ENCODE measurements around the gene PPP6R1.

PPP6R1 gene

GRCh38 chr19:55244004-55244680 is 14.7 kb downstream of the PPP6R1 start:
- no peak for DNase-seq (ENCODE audit: low read depth)

GRCh38 chr19:55242517-55242916 is 16.3 kb downstream of the PPP6R1 start:
- DNase-seq (ENCODE audit: low read depth), result no peak

GRCh38 chr19:55241935-55242464 is 16.8 kb downstream of the PPP6R1 start:
- DNase-seq (ENCODE audit: low read depth), result no peak

DNA sequence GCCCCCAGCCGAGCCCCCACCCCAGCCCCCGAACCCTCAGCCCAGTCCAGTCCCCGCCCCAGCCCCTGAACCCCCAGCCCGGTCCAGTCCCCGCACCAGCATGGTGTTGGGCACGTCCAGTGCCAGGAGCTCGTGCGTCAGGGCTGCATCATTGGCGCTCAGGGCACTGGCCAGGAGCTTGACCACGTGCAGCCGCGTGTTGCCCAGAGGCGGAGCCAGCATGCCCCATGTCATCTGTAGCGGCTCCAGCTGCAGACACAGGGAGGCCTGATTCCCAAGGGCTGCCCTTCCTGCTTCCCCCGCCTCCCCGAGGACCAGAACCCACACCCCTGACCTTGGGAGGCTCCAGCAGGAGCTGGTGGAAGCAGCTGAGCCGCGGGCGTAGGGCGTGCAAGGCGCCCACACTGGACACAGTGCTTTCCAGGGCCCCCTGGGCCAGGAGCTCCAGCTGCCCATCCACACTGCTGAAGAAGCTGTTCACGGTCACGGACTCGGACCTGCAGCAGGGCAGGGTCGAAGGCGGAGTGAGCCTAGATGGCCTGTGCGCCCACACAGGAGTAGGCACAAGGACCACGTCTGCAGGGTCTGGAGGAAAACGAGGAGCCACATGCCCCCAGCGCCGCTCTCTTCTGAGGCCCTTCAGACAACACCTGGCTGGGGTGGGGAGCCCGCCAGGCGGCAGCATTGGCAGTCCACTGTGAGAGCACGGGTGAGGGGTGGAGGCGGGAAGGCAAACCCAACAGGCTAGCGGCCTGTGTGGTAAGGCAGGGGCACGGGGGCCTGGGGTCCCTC is 17.5 kb downstream of the PPP6R1 start:
- DNase-seq (ENCODE audit: low read depth), result no peak

DNA sequence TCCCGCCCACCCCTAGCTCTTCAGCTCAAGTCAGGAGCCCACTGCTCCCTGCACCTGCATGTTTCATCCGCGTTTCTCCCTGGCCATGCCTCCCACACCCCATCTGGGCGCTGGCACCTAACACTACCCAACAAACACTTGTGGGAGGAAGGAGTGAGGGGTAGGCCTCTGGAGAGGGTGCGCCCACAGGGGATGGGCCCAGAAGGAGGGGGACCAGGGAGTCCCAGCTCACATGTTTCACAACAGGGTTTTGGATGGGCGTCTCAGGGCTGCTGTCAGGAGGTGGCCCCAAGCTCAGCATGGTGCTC is 18.1 kb downstream of the PPP6R1 start:
- DNase-seq (ENCODE audit: low read depth), result no peak

DNA sequence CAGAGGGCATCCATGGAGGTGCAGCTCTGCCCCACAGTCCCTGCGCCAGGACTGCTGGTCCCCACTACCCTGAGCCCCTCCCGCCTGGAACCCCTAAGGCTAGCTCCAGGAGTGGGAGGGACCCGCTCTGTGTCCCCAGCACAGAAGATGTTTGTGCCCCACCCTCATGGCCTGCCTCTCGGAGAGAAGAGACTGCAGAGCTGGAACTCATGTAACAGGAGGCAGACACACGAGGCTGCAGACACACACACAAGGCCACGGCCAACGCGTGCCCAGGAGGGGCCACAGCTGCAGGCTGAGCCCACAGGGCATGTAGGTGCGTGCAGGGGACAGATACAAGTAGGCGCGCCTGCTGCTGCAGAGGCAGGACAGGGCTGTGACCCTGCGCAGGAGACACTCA is 19.8 kb downstream of the PPP6R1 start:
- DNase-seq (ENCODE audit: low read depth), result no peak

- DNase-seq (ENCODE audit: low read depth), result no peak
Measured at GRCh38 chr19:55238030-55238429, 20.8 kb downstream of the PPP6R1 start.

GRCh38 chr19:55232986-55233385 is 25.8 kb downstream of the PPP6R1 start:
- no peak for DNase-seq (ENCODE audit: low read depth)

DNA sequence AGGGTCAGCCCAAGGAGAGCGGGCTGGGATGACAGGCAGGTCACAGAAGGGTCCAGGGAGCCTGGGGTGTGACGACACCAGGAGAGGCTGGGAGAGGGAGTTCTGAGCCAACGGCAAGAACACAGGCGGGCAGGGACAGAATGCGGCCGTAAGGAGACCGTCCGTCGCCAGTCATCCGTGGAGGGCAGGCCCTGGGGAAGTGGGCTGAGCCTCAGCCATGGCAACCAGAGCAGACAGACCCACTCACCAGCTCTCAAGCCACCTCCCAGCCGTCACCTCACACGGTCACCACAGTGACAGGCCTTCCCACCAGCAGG is 26.6 kb downstream of the PPP6R1 start:
- DNase-seq (ENCODE audit: low read depth), result no peak

DNA sequence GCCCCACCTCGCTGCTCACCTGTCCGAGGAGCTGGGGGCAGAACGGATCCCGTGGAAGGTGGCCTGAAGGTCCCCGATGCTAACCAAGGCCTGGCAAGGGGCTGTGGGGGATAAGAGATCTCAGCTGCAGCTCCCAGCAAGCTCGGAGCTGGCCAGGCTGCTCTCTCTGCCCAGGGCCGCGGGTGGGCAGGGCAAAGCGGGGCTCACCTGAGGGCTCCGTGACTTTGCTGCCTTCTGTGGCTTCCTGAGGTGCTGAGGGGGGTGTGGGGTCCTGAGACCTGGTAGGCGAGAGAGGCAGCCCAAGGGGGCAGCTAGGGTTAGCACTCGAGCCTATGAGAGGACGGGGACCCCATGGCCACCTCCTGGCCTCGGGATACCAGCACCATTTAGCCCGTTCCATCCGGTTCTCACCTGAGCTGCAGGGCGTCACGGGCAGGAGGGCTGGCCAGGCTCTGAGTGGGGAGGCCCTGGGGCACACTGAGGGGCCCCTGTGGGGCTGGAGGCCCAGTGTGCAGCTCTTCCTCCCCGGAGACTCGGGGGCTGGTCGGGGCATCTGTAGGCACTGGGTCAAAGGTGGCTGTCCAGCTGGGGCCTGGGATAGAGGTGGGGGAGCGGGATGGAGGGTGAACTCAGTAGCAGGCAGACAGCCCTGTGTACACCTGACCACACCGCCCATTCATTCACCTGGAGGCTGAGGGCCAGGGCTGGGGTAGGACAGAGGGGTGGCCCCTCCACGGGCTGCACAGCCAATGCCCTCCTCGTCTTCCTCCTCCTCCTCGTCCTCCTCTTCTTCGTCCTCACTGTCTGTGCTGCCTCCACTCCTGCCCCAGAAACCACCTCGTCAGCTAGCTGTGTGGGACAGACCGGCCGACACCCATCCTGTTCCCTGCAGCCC is 27.2 kb downstream of the PPP6R1 start:
- DNase-seq (ENCODE audit: low read depth), result no peak

DNA sequence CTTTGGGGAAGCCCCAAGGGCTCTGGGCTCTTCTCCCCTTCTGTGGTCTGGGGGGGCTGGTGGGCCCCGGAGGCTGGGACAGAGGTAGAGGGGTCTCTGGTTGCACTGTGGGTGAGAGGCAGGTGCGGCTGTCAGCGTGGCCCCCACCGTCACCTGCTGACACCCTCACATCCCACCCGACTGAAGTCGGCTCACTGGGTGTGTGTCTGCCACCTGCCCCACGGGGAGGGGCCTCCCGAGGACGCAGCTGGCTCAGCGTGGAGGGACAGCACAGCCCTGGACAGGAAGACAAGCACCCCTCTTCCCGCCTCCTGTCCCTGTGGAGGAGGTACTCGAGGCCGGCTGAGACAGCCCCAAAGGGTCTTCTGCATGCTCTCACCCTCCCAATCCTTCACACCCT is 28.0 kb downstream of the PPP6R1 start:
- no peak for DNase-seq (ENCODE audit: low read depth)

DNA sequence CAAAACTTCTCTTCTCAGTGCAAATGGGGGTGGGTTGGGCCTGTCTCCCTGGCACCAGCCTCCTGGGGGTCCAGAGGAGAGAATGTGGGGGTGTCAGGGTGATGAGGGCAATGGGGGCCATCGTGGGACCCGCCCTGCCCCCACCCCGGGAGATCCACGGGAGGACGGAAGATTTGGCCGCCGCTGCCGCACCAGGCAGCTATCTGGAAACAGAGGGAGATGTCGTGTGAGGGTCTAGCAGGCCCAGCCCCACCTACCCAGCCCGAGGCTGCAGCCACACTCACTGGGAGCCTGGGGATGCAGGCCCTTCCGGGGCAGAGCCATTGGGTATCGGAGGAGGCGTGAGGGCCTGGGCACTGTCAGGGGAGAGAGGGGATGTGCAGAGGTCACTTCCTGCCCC is 28.5 kb downstream of the PPP6R1 start:
- no peak for DNase-seq (ENCODE audit: low read depth)

GRCh38 chr19:55229789-55230182 is 29.0 kb downstream of the PPP6R1 start:
- DNase-seq (ENCODE audit: low read depth), result no peak

- DNase-seq (ENCODE audit: low read depth), result no peak
Measured at GRCh38 chr19:55229145-55229788, 29.6 kb downstream of the PPP6R1 start.

DNA sequence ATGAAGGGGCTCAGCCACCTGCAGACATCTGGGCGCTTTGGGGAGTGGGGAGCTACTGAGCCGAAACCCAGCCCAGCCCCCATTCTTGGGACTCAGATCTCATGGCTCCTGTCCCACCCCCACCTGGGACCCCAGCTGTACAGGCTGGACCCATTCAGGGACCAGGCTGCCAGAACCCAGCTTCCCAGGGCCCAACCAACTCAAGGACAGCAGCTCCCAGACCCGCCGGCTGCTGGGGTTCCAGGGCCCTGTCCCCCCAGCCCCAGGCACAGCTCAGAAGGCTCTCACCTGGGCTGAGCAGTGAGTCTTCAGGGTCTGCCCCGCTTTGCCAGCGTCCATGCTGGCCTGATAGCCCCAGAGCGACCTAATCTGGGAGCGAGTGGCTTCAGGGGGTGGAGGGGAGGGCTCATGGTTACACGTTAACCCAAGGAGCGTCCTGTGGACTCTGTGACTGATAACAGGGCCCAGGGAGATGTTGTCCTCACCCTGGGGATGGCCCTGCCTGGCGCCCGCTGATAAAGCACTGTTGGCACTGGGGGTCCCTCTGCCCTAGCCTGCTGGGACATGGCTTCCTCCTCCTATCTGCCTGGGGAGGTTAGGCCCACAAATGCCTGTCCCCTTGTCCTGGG is 30.3 kb downstream of the PPP6R1 start, which contains the start of gene TMEM86B:
Gene TMEM86B (minus strand): TSS at position 361 of the 629 bp plus-strand sequence. CDS start 22 bp downstream, at position 339.
- DNase-seq (ENCODE audit: low read depth), result no peak

- no peak for DNase-seq (ENCODE audit: low read depth)
Measured at GRCh38 chr19:55228015-55228391, 30.8 kb downstream of the PPP6R1 start.

GRCh38 chr19:55227241-55228014 is 31.4 kb downstream of the PPP6R1 start:
- DNase-seq (ENCODE audit: low read depth), result no peak

DNA sequence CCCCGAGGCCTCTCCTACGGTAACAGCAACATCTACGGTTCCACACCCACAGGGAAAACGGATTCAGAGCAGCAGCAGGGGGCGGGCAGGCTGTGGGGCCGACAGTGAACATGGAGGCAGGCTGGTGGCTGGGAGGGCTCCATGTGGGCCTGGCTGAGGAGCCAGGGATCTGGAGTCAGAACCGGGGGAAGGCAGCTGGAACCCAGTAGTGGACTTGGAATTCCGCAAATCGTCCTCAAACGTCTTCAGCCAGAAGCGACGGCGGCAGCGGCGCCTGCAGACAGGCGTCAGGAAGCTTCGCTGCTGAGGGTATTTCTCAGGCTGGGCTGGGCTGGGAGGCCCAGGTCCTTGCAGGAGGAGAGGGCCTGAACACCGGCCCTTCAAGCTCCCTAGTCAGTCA is 32.0 kb downstream of the PPP6R1 start:
- DNase-seq (ENCODE audit: low read depth), result no peak

DNA sequence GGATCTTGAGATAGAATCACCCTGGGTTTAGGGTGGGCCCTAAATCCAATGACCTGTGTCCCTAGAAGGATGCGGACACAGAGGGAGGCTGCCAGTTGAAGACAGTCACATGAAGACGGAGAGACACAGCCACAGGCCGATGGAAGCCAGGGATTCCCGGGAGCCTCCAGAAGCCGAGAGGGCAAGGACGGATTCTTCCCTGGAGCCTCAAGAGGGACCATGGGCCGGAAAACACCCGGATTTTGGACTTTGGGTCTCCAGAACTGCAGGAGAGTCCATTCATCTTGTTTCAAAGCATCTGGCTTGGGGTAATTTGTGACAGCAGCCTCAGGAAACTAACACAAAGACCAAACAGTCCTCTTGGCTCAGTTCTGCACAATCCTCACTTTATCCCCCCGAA is 32.5 kb downstream of the PPP6R1 start:
- DNase-seq (ENCODE audit: low read depth), result no peak

DNA sequence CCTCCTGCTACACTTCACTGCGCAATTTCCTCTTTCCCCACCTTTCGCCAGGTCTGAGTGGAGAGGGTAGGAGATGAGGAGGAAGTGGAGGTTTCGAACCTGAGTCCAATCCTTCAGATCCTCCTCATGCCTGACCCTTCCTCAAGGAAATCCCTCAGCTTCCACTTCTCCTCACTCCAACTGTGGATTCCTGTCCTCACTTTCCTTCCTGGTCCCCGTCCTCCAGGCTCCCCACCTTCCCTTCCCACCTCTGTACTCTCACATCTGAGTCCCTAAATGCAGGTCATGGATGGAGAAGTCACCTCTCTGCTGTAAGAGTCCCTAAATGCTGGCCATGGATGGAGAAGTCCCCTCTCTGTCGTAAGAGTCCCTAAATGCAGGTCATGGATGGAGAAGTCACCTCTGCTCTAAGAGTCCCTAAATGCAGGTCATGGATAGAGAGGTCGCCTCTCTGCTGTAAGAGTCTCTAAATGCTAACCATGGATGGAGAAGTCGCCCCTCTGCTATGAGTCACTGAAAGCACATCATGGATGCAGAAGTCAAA is 33.3 kb downstream of the PPP6R1 start:
- DNase-seq (ENCODE audit: low read depth), result no peak
